Kidney capillary endothelial cell (primary cell): ENCODE data around the gene TWF1.
"Not testable (repeated sequence)": the region's sequence is repeated elsewhere in the genome, so short reads cannot be mapped to it uniquely, and the experiment has no call there.

Experiments
- DNase-seq: peaks from one replicate; pipeline ENCODE4 v3.0.0-alpha.2; 2018; ENCODE audit warnings: low spot score

The TWF1 gene

GRCh38 chr12:43805149-43805859, 813 bp downstream of the TWF1 start:
- peak; percentile 33 for DNase-seq

DNA sequence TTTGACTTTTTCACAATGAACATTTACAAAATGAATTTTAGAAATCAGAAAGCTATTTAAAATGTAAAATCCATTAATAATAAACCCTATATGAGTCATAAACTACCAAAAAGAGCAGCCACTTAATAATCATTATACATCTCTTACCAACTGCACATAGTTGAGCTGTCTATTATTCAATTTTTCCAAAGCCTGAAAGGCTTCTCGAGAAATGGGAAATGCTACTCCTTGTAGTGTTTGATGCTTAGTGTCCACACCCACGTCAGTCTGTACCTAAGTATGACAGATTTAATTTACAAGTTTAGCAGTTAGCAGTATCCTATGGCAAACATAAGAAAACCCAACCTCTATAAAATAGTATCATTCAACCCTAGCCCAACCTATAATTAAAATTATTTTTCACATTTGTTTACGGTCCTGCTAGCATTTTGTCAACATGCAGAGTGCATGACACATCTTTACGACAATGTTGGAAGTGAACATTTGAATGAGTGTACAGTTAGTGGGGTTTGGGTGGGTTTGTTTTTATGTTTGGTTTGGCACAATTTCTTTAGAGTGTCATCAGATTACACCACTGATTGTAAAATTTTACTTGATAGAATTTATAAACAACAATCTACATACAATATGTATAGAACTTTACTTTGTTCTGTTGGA, 8.4 kb downstream of the TWF1 start:
- no peak for DNase-seq

DNA sequence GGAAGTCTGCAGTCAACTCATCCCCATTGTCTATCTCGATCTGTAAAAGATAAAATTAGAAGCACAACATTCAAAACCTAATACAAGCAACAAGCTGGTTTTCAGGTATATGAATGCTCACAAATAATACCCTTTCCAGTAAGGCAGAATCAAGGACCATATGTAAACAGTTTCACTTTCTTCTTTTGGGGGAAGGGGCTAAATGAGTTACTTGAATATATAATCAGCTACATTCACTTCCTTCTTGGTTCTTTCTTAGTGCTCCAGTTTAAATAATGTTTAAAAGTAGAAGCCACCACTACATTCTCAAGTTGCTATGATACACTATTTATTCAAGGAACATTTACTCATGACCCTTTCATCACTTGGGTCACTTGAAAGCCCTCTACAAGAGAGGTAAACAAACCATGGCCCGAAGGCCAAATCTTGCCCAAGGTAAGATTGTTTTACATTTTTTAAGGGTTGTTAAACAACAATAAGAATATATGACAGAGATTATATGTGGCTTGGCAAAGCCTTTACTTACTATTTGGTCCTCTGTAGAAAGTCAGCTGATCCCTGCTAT, 10.3 kb downstream of the TWF1 start:
- DNase-seq, result no peak

- DNase-seq, result no peak
Observed at GRCh38 chr12:43789941-43790340, 16.2 kb downstream of the TWF1 start.

DNA sequence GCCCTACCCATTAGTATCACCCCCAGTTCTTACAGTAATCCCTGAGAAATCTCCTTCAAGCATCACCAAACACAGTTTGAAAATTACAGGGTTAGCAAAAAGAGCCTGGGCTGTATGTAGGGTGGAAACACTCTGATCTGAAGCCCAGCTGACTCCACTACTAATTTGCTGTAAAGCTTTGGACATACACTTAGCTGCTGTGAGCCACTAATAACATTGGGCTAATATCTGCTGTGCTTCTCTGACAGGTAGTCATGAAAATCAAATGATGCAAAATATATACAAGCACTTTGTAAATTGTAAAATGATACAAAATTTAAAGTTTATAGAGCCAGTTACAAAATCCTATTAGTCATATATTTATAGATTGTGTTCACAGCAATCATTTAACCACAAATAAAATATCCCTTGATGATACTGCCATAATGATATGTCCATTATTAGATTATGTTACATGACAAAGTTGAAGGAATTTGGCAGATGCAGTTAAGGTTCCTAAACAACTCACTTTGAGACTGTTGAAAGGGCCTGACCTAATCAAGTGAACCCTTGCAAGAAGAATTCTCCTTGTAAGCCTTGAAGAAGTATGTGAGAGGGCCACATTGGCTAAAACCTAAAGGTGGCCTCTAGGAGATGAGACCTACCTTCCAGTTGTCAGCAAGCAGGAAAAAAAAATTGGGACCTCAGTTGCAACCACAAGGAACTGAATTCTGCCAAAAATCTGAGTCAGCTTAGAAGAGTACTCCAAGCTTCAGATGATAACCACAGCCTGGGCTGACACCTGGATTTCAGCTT, 19.0 kb downstream of the TWF1 start:
- no peak for DNase-seq

GRCh38 chr12:43776498-43776897, 29.6 kb downstream of the TWF1 start:
- DNase-seq, result no peak

DNA sequence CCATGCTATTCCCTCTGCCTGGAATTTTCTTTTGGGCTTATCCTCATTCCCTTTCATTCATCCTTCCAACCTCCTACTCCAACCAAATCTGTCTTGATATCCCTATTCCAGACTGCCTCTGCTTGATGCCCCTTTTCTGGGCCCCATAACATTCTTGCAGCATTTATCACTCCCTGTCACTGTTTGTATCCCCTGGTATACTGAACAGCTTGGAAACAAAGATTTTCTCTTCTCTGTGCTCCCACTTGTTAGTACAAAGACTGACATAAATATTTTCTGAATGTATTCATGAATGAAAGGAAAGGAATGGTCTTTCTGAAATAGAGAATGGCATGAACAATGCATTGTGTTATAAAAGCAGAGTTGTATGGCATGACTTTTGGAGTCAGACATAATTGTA, 39.8 kb downstream of the TWF1 start:
- DNase-seq, result no peak

DNA sequence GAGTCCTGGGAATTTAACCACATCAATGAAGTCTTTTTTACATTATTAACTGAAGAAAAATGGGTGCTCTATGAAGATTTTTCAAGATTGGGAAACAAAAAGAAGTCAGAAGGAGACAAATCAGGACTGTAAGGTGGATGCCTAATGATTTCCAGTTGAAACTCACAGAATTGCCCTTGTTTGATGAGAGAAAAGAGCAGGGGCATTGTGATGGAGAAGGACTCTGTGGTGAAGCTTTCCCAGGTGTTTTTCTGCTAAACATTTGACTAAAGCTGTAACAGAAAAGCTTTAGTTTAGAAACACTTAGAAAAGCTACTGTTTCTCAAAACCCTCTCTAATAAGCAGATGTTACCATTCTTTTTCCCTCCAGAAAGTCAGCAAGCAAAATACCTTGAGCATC, 41.6 kb downstream of the TWF1 start:
- no peak for DNase-seq

DNA sequence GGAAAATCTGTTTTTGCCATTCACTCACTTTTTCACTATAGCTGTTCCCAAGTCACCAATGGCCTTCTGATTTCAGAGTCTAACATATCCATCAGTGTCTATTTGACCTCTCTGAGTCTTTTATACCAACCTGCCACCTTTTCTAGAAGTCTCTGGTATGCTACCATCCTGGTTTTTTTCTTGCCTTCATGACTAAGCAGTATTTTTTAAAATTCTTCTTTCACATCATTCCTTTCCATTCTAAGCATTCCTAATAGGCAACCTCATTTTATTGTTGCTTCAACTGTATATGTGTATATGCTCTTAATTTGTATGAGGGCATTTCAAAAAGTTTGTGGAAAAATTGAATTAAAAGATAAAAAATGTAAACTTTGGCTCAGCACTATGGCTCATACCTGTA, 42.3 kb downstream of the TWF1 start:
- DNase-seq, result no peak

DNA sequence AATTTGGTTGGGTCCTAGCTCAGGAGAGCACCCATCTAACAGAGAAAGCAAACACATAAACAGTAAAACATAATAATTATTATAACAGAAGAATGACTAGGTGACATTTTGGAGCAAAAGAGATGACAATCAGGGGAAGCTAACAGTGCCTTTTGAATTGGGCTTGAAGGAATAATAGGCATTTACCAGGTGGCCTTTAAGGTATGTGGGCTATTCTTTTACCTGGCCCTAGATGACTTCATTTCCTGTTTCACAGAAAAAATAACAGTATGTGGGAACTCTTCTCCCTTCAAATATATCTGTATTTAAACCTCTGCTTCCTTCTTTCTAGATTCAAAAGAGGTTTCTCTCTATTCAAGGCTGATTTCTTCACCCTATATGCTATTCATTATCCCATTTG, 43.5 kb downstream of the TWF1 start:
- DNase-seq, result no peak

GRCh38 chr12:43761500-43761899, 44.6 kb downstream of the TWF1 start:
- DNase-seq, result no peak

- DNase-seq, result no peak
Observed at GRCh38 chr12:43760396-43760795, 45.7 kb downstream of the TWF1 start.

DNA sequence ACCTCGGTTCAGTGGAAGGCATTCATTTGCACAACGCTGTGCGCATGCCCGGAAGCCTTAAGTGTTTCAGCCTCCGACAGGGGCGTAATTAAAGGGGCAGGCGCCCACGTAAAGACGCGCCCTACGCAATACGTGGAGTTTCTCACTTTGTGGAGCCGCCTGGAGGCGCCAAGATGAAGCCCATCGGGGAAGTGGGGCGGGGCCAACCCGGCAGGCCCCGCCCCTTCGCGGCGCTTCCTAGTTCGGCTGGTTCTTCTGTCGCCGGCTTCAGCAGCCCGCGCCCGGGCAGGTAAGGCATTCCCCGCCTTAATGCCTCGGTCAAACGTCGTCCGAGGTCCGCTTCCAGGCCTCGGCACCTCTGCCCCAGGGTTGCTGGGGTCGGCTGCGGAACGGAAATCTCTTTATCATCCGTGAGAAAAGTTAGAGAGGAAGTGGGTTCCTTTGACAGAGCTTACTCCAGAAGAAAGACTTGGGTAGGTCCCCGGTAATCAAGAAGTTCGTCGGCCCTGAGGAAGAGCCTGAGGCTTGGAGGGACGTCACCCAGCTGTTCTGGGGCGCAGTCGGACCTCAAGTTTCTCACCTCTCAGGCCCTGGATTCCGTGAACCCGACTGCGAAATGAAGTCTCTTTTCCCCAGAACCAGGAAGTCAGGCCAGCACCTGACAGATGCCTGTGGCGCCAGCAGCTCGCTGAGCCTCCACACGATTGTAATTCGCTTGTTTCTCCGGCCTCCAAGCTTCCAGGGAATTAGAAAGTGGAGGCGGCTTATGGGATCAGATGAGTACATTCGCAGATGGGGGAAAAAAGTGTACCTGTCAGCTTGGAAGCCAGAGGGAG, 47.2 kb downstream of the TWF1 start, which contains the start of the genes IRAK4 and PUS7L:
Gene IRAK4 (plus strand): TSS at position 224 of the 836 bp plus-strand sequence. CDS start 9,161 bp downstream, outside the sequence.
Gene PUS7L (minus strand): TSS at position 63 of the 836 bp plus-strand sequence. CDS start 3,545 bp downstream, outside the sequence.
- DNase-seq, result peak; percentile 97

DNA sequence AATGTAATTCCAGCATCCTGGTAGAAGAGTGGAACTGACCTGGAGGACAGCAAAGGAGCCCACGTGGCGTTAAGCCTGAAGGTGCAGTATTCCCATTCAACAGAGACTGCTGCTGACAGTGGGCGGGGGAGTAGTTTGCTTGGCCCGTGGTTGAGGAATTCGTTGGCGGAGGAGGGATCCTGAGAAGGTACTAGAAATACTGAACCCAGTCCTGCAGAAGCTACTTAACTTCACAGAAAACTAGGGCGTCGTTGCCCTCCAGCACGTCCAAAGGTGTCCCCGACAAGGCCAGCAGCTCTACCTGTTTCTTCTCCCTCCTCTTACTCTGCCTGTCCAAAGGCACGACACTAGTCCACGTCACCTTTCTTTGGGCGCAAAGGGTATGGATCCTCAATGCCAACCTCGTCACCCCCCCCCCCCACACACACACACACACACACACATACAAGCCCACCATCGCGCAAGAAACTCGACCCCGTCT, 47.8 kb downstream of the TWF1 start:
- DNase-seq, result peak; percentile 12

GRCh38 chr12:43754015-43754414, 52.1 kb downstream of the TWF1 start:
- DNase-seq, result no peak

DNA sequence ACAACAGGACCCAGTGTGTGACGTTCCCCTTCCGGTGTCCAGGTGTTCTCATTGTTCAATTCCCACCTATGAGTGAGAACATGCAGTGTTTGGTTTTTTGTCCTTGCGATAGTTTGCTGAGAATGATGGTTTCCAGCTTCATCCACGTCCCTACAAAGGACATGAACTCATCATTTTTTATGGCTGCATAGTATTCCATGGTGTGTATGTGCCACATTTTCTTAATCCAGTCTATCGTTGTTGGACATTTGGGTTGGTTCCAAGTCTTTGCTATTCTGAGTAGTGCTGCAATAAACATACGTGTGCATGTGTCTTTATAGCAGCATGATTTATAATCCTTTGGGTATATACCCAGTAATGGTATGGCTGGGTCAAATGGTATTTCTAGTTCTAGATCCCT, 54.8 kb downstream of the TWF1 start:
- not testable (repeated sequence) for DNase-seq

DNA sequence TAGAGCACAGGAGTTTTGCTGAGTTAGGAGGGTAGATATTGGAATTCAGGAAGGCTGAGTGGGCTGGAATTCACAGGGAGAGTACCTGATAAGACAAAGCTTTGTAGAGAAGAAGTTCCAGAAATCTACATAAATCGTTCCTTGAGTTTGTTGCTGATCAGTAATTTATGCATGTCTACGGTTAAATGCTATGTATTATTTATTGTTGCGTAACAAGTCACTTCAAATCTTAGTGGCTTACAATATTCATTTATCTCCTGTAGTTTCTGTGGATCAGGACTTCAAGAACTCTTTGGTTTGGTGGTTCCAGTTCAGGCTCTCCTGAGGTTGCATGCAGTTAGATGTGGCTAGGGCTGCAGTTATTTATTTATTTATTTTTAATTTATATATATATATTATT, 55.3 kb downstream of the TWF1 start:
- DNase-seq, result no peak

GRCh38 chr12:43749016-43749415, 57.1 kb downstream of the TWF1 start:
- no peak for DNase-seq

DNA sequence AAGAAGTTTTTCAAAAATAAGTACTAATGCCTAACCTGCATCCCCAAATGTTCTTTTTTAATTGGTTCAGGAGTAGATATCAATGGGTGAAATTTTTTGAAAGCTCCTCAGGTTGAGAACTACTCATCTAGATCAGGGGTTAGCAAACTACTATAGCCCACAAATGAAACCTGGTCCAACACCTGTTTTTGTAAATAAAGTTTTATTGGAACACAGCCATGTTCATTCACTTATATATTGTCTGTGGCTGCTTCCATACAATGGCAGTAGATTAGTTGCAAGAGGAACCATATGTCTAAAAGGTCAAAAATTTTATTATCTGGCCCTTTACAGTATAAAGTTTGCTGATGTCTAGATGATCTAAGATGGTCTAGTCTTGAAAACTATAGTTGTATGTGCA, 61.3 kb downstream of the TWF1 start:
- no peak for DNase-seq
